ENCODE measurements around the gene RPS6KL1. TPM values are rescaled to one million over a fixed set of nuclear protein-coding genes. Genes with fewer than 3 reads are reported as not detected.

The RPS6KL1 gene
- total RNA-seq, 2 donors from 2014 or later = 9.1 to 14.0 TPM

- Histone ChIP-seq H3K9me3 (no peaks in the 10 kb centered on the region), H3K27me3 (no peaks in the 10 kb centered on the region), H3K4me3 (no peak overlapping the region), H3K36me3 (no peaks in the 10 kb centered on the region), H3K4me1 (no peaks in the 10 kb centered on the region), H3K27ac (no peak overlapping the region), H3K9ac (ENCODE audit: low read depth in 2 of 2, low read length in 2 of 2) (no peak overlapping the region)
- no peak for TF ChIP-seq CTCF (IDR thresholded peaks at IDR 0.05)
- DNase-seq = no peak
- intact Hi-C loops (cut with DNase I) = no loop called here
These were observed 47.9 kb downstream of the RPS6KL1 start for GRCh38 chr14:74875204-74875603.

GRCh38 chr14:74871819-74872218, 51.2 kb downstream of the RPS6KL1 start:
- no peak for DNase-seq
- no peaks in the 10 kb centered on the region for H3K36me3 ChIP-seq
- TF ChIP-seq CTCF (IDR thresholded peaks at IDR 0.05) = no peak
- H3K9ac ChIP-seq (ENCODE audit: low read depth in 2 of 2, low read length in 2 of 2) = no peak overlapping the region
- no peaks in the 10 kb centered on the region for H3K27me3 ChIP-seq
- intact Hi-C loops (cut with DNase I) = no loop called here
- no peak overlapping the region for H3K4me3 ChIP-seq
- no peak overlapping the region for H3K27ac ChIP-seq
- no peaks in the 10 kb centered on the region for H3K4me1 ChIP-seq
- H3K9me3 ChIP-seq = no peaks in the 10 kb centered on the region

GRCh38 chr14:74868739-74869138, 54.3 kb downstream of the RPS6KL1 start:
- Histone ChIP-seq H3K9me3 (no peaks in the 10 kb centered on the region), H3K36me3 (no peaks in the 10 kb centered on the region), H3K4me3 (no peak overlapping the region), H3K9ac (ENCODE audit: low read depth in 2 of 2, low read length in 2 of 2) (no peak overlapping the region), H3K4me1 (no peaks in the 10 kb centered on the region), H3K27me3 (no peaks in the 10 kb centered on the region), H3K27ac (no peak overlapping the region)
- TF ChIP-seq CTCF (IDR thresholded peaks at IDR 0.05) = no peak
- DNase-seq = no peak
- intact Hi-C loops (cut with DNase I) = no loop called here

- no peak overlapping the region for H3K9ac ChIP-seq (ENCODE audit: low read depth in 2 of 2, low read length in 2 of 2)
- DNase-seq = no peak
- intact Hi-C loops (cut with DNase I) = no loop called here
These were observed 55.4 kb downstream of the RPS6KL1 start for GRCh38 chr14:74867673-74868072.

GRCh38 chr14:74866708-74867389, 56.2 kb downstream of the RPS6KL1 start:
- Histone ChIP-seq H3K4me1 (no peaks in the 10 kb centered on the region), H3K9ac (ENCODE audit: low read depth in 2 of 2, low read length in 2 of 2) (no peak overlapping the region), H3K27ac (no peak overlapping the region), H3K36me3 (no peaks in the 10 kb centered on the region), H3K27me3 (no peaks in the 10 kb centered on the region), H3K4me3 (no peak overlapping the region), H3K9me3 (no peaks in the 10 kb centered on the region)
- intact Hi-C loops (cut with DNase I) = no loop called here
- no peak for TF ChIP-seq CTCF (IDR thresholded peaks at IDR 0.05)
- DNase-seq = no peak

More at GRCh38 chr14:74867673-74868072, 55.4 kb downstream of the RPS6KL1 start:
- Histone ChIP-seq H3K9me3 (no peaks in the 10 kb centered on the region), H3K4me1 (no peaks in the 10 kb centered on the region), H3K4me3 (no peak overlapping the region), H3K27ac (no peak overlapping the region), H3K36me3 (no peaks in the 10 kb centered on the region), H3K27me3 (no peaks in the 10 kb centered on the region)
- no peak for TF ChIP-seq CTCF (IDR thresholded peaks at IDR 0.05)

Measured in colonic mucosa (tissue), 4 donors.